Measurements from ENCODE around the gene PLEKHA8.

DNA sequence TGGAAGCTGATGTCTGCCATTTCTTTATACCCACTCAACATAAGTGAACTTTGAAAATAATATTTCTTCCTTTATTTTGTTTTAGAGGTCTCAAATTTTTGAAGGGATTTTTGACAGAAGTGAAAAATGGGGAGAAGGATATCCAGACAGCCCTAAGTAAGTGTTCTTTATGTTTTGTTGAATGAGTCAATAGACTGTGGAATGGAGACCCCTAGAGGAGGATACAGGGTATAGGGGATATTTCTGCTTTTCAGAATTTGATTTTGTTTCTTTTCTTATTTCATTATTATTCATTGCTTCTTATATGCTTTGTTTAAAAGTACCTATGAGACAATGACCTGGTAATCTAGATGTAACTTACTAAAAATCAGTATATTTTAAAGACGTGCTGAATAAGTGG lies 34.4 kb downstream of the PLEKHA8 start:
- TF ChIP-seq, protein P1, sequence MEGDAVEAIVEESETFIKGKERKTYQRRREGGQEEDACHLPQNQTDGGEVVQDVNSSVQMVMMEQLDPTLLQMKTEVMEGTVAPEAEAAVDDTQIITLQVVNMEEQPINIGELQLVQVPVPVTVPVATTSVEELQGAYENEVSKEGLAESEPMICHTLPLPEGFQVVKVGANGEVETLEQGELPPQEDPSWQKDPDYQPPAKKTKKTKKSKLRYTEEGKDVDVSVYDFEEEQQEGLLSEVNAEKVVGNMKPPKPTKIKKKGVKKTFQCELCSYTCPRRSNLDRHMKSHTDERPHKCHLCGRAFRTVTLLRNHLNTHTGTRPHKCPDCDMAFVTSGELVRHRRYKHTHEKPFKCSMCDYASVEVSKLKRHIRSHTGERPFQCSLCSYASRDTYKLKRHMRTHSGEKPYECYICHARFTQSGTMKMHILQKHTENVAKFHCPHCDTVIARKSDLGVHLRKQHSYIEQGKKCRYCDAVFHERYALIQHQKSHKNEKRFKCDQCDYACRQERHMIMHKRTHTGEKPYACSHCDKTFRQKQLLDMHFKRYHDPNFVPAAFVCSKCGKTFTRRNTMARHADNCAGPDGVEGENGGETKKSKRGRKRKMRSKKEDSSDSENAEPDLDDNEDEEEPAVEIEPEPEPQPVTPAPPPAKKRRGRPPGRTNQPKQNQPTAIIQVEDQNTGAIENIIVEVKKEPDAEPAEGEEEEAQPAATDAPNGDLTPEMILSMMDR (IDR thresholded peaks at IDR 0.05 in 8 of 11, conservative IDR thresholded peaks at IDR 0.05 in 3 of 11), result peak in 10 of 11 experiments; percentile 32 to 67 (median 54)
- TF ChIP-seq POLR2A (IDR thresholded peaks at IDR 0.05), result no peak
